Prostate gland (tissue), 2 donors: ENCODE data around the gene APPL1.

ENCODE experiments used
- POLR2A ChIP-seq: fragments of 450-650 bp; IDR thresholded peaks from one replicate; pipeline ENCODE4 v1.6.1; 2016; ENCODE audit warnings: antibody characterized with exemption, mild to moderate bottlenecking
- TF ChIP-seq, protein P1 (sequence below), 4 experiments: fragments of 200-600 bp in 2 of 4; fragments of 450-650 bp in 2 of 4; sonication (generic) in 2 of 4; IDR thresholded peaks; 1 replicate in 3 of 4; 2 replicates in 1 of 4; pipeline ENCODE4 v1.5.1; 2016 to 2019; ENCODE audit warnings: antibody characterized with exemption in 4 of 4, mild to moderate bottlenecking in 2 of 4, moderate library complexity in 2 of 4

GRCh38 chr3:57230006-57230405 lies 2.5 kb downstream of the APPL1 start:
- no peak for TF ChIP-seq POLR2A
- TF ChIP-seq, protein P1, sequence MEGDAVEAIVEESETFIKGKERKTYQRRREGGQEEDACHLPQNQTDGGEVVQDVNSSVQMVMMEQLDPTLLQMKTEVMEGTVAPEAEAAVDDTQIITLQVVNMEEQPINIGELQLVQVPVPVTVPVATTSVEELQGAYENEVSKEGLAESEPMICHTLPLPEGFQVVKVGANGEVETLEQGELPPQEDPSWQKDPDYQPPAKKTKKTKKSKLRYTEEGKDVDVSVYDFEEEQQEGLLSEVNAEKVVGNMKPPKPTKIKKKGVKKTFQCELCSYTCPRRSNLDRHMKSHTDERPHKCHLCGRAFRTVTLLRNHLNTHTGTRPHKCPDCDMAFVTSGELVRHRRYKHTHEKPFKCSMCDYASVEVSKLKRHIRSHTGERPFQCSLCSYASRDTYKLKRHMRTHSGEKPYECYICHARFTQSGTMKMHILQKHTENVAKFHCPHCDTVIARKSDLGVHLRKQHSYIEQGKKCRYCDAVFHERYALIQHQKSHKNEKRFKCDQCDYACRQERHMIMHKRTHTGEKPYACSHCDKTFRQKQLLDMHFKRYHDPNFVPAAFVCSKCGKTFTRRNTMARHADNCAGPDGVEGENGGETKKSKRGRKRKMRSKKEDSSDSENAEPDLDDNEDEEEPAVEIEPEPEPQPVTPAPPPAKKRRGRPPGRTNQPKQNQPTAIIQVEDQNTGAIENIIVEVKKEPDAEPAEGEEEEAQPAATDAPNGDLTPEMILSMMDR (IDR thresholded peaks at IDR 0.05), result no peak
